SK-N-SH (cell line): Measurements from ENCODE around the gene CIBAR2. TPM values are rescaled to one million over a fixed set of nuclear protein-coding genes. Genes with fewer than 3 reads are reported as not detected.

Experiments
- CTCF ChIA-PET: fragments of 300-600, 350-600 bp; formaldehyde crosslinking; extraction: SDS; loops from one replicate; lab custom pipeline; 2021; lab: Yijun Ruan, JAX
- POLR2A ChIA-PET: fragments of 350-600 bp; sonication (Branson Sonifier 250); formaldehyde crosslinking; extraction: SDS; loops from one replicate; lab custom pipeline; 2020; ENCODE audit warnings: antibody characterized with exemption, inconsistent platforms; lab: Yijun Ruan, JAX
- DNase-seq: peaks from one replicate; pipeline ENCODE4 v3.0.0; 2012
- H2AFZ ChIP-seq: fragments of 200-600 bp; sonication (generic); 2 replicates; pipeline ENCODE4 v1.8.1; 2016; ENCODE audit warnings: antibody characterized with exemption, mild to moderate bottlenecking, low read depth
- H3F3A ChIP-seq: fragments of 200-600 bp; sonication (generic); replicated peaks from 2 replicates; pipeline ENCODE3; 2016; ENCODE audit warnings: antibody characterized with exemption, mild to moderate bottlenecking; ENCODE audit not compliant: insufficient read depth
- H3K27ac ChIP-seq, 2 experiments: fragments of 200-500 bp in 1 of 2; fragments of 200-600 bp in 1 of 2; sonication (Bioruptor generic) in 1 of 2; sonication (generic), shearing (Covaris generic) in 1 of 2; 2 replicates each; pipeline versions ENCODE4 v1.5.1 to v1.6.1; 2014 to 2016; ENCODE audit warnings: low read depth in 2 of 2, inconsistent platforms in 1 of 2, low read length in 1 of 2, mild to moderate bottlenecking in 1 of 2, mixed read lengths in 1 of 2
- H3K27me3 ChIP-seq: fragments of 200-600 bp; sonication (generic), shearing (Covaris generic); 2 replicates; pipeline ENCODE4 v1.6.1; 2016; ENCODE audit warnings: mixed run types; ENCODE audit not compliant: insufficient read depth
- H3K36me3 ChIP-seq, 2 experiments: fragments of 200-500 bp in 1 of 2; fragments of 200-600 bp in 1 of 2; sonication (Bioruptor generic) in 1 of 2; sonication (generic) in 1 of 2; replicated peaks in 1 of 2; 2 replicates each; pipeline versions ENCODE3 to v1.5.1; 2014 to 2016; ENCODE audit warnings: low read length in 1 of 2, mild to moderate bottlenecking in 1 of 2; ENCODE audit not compliant: insufficient read depth in 2 of 2, control insufficient read depth in 1 of 2
- H3K4me1 ChIP-seq, 2 experiments: fragments of 200-500 bp in 1 of 2; fragments of 200-600 bp in 1 of 2; sonication (Bioruptor generic) in 1 of 2; sonication (generic), shearing (Covaris generic) in 1 of 2; 2 replicates each; pipeline versions ENCODE4 v1.5.1 to v1.6.1; 2014 to 2016; ENCODE audit warnings: low read depth in 1 of 2, low read length in 1 of 2, mixed run types in 1 of 2; ENCODE audit not compliant: insufficient read depth in 2 of 2, control insufficient read depth in 1 of 2
- H3K4me2 ChIP-seq: fragments of 200-600 bp; sonication (generic), shearing (Covaris generic); 2 replicates; pipeline ENCODE4 v1.6.1; 2017; ENCODE audit warnings: mixed run types
- H3K4me3 ChIP-seq, 2 experiments: fragments of 200-500 bp in 1 of 2; fragments of 200-600 bp in 1 of 2; sonication (Bioruptor generic) in 1 of 2; sonication (generic), shearing (Covaris generic) in 1 of 2; 2 replicates each; pipeline versions ENCODE4 v1.5.1 to v1.8.1; 2014 to 2016; ENCODE audit warnings: low read depth in 2 of 2, inconsistent platforms in 1 of 2, low read length in 1 of 2, mild to moderate bottlenecking in 1 of 2, mixed read lengths in 1 of 2, moderate library complexity in 1 of 2
- H3K79me2 ChIP-seq: fragments of 200-600 bp; sonication (generic); 2 replicates; pipeline ENCODE4 v1.8.1; 2017; ENCODE audit warnings: mild to moderate bottlenecking; ENCODE audit not compliant: insufficient read depth
- H3K9ac ChIP-seq: fragments of 200-600 bp; sonication (generic); 2 replicates; pipeline ENCODE4 v1.6.1; 2017; ENCODE audit warnings: mixed run types
- H3K9me2 ChIP-seq: fragments of 200-600 bp; sonication (generic); 2 replicates; pipeline ENCODE4 v1.6.1; 2017; ENCODE audit warnings: mixed run types
- H3K9me3 ChIP-seq: fragments of 200-600 bp; sonication (generic); 2 replicates; pipeline ENCODE4 v1.6.1; 2017; ENCODE audit warnings: mixed run types, mild to moderate bottlenecking, moderate library complexity
- H4K20me1 ChIP-seq: fragments of 200-600 bp; sonication (generic); 2 replicates; pipeline ENCODE4 v1.6.1; 2017; ENCODE audit warnings: mild to moderate bottlenecking, mixed run types; ENCODE audit not compliant: insufficient read depth
- CHD2 ChIP-seq: fragments of 150-350 bp; IDR thresholded peaks from 2 replicates; pipeline ENCODE4 v1.6.1; 2018; ENCODE audit warnings: low read length; ENCODE audit not compliant: partially characterized antibody
- CTCF ChIP-seq: fragments of 200-600 bp; sonication (generic); IDR thresholded peaks from 2 replicates; pipeline ENCODE4 v1.6.1; 2017; ENCODE audit warnings: antibody characterized with exemption, mild to moderate bottlenecking, moderate library complexity
- EP300 ChIP-seq, 2 experiments: IDR thresholded peaks; 2 replicates each; pipeline versions ENCODE4 v1.4.0 to v1.6.1; 2012; ENCODE audit warnings: borderline replicate concordance in 1 of 2, low read depth in 1 of 2, low read length in 1 of 2
- GATA2 ChIP-seq: sonication (generic); formaldehyde crosslinking; IDR thresholded peaks from 2 replicates; pipeline ENCODE4 v1.5.0; 2020; ENCODE audit warnings: mild to moderate bottlenecking, missing genetic modification reagents
- IRF3 ChIP-seq: fragments of 150-350 bp; IDR thresholded peaks from 2 replicates; pipeline ENCODE4 v1.6.1; 2016; ENCODE audit warnings: mild to moderate bottlenecking, low read depth, low read length
- MAX ChIP-seq: IDR thresholded peaks from 2 replicates; pipeline ENCODE4 v1.4.0; 2012; ENCODE audit warnings: low read depth
- MEF2A ChIP-seq: IDR thresholded peaks from 2 replicates; pipeline ENCODE4 v1.4.0; 2012; ENCODE audit warnings: low read depth, borderline replicate concordance
- MXI1 ChIP-seq: IDR thresholded peaks from 2 replicates; pipeline ENCODE4 v1.6.1; 2012; ENCODE audit warnings: mild to moderate bottlenecking, low read depth, low read length, improper control_type of control experiment
- NFIC ChIP-seq: IDR thresholded peaks from 2 replicates; pipeline ENCODE4 v1.4.0; 2012; ENCODE audit warnings: borderline replicate concordance
- NRF1 ChIP-seq: IDR thresholded peaks from 2 replicates; pipeline ENCODE4 v1.6.1; 2012; ENCODE audit warnings: low read depth, mild to moderate bottlenecking, low read length
- PBX3 ChIP-seq: IDR thresholded peaks from 2 replicates; pipeline ENCODE4; 2012
- RFX5 ChIP-seq: IDR thresholded peaks from 2 replicates; pipeline ENCODE4 v1.6.1; 2012; ENCODE audit warnings: mild to moderate bottlenecking, improper control_type of control experiment, low read length
- RXRA ChIP-seq: IDR thresholded peaks from 2 replicates; pipeline ENCODE4 v1.4.0; 2012; ENCODE audit warnings: low read depth, mild to moderate bottlenecking, borderline replicate concordance
- SIN3A ChIP-seq: IDR thresholded peaks from 2 replicates; pipeline ENCODE4 v1.6.1; 2012; ENCODE audit warnings: low read depth, mild to moderate bottlenecking, low read length, moderate library complexity, borderline replicate concordance
- SMC3 ChIP-seq: IDR thresholded peaks from 2 replicates; pipeline ENCODE4 v1.6.1; 2012; ENCODE audit warnings: low read depth, low read length, improper control_type of control experiment
- TCF12 ChIP-seq: IDR thresholded peaks from 2 replicates; pipeline ENCODE4 v1.4.0; 2012
- USF1 ChIP-seq: IDR thresholded peaks from 2 replicates; pipeline ENCODE4 v1.4.0; 2012; ENCODE audit warnings: low read depth, borderline replicate concordance
- USF2 ChIP-seq: fragments of 150-350 bp; IDR thresholded peaks from 2 replicates; pipeline ENCODE4 v1.6.1; 2017; ENCODE audit warnings: antibody characterized with exemption, low read length, low read depth, borderline replicate concordance
- YY1 ChIP-seq: IDR thresholded peaks from 2 replicates; pipeline ENCODE4 v1.4.0; 2012; ENCODE audit warnings: low read depth, mild to moderate bottlenecking
- ZBTB33 ChIP-seq: IDR thresholded peaks from 2 replicates; pipeline ENCODE4 v1.4.0; 2012; ENCODE audit warnings: low read depth, borderline replicate concordance
- WGBS: methylation state at CpG from one replicate; pipeline ENCODE4 v1.1.6; 2017; ENCODE audit warnings: low lambda C conversion rate; 5-methylcytosine and 5-hydroxymethylcytosine counted together
- polyA plus RNA-seq, 3 experiments: library from polyadenylated mRNA; depleted of rRNA; stranded (reverse); fragments of >200 nt; gene quantifications; 2 replicates each; pipeline ENCODE4 v1.2.3, GENCODE V29; 2012

The CIBAR2 gene
- polyA plus RNA-seq, 1 of the 3 experiments (the other 2 are of a cell fraction): 0.15 TPM

- no peak overlapping the region for H3K4me2 ChIP-seq
- H2AFZ ChIP-seq: no peak overlapping the region
- H3K79me2 ChIP-seq: no peaks in the 10 kb centered on the region
- H3K4me3 ChIP-seq: no peak overlapping the region
- TF ChIP-seq SMC3 (no peak), GATA2 (CRISPR knock-in tag) (no peak), SIN3A (no peak), NFIC (no peak)
- 95% methylated on average over 8 of the region's 19 CpGs for WGBS
- no peaks in the 10 kb centered on the region for H3K9me2 ChIP-seq
- no peaks in the 10 kb centered on the region for H3K36me3 ChIP-seq
- no peaks in the 10 kb centered on the region for H3K27me3 ChIP-seq
- H3K4me1 ChIP-seq: peaks cover 0 to 11% of the 10 kb centered on the region in 2 experiments; a peak in 2 of 4 replicates
- POLR2A ChIA-PET: no interaction called here
- H3K9me3 ChIP-seq: no peaks in the 10 kb centered on the region
- H4K20me1 ChIP-seq: no peaks in the 10 kb centered on the region
- H3K27ac ChIP-seq: no peak overlapping the region
- no peaks in the 10 kb centered on the region for H3F3A ChIP-seq
- no peak for DNase-seq
- CTCF ChIA-PET: interaction anchor here (1.3 kb wide), 1 partner anchor 23 kb away, joined by 6 read pairs; no protein-coding TSS in a partner anchor
- H3K9ac ChIP-seq: no peak overlapping the region
Observed at GRCh38 chr16:85110105-85110504, 2.2 kb downstream of the CIBAR2 start.

- no peak overlapping the region for H3K9ac ChIP-seq
- no peak for DNase-seq
- 74% methylated on average over 7 of the region's 11 CpGs for WGBS
- H3K27me3 ChIP-seq: no peaks in the 10 kb centered on the region
- H3K27ac ChIP-seq: no peak overlapping the region
- ChIA-PET CTCF (no interaction called here), POLR2A (no interaction called here)
- no peaks in the 10 kb centered on the region for H3K79me2 ChIP-seq
- no peaks in the 10 kb centered on the region for H4K20me1 ChIP-seq
- H3K36me3 ChIP-seq: no peaks in the 10 kb centered on the region
- H2AFZ ChIP-seq: no peak overlapping the region
- H3K9me2 ChIP-seq: no peaks in the 10 kb centered on the region
- H3K4me2 ChIP-seq: no peak overlapping the region
- H3F3A ChIP-seq: no peaks in the 10 kb centered on the region
- peaks cover 0 to 5% of the 10 kb centered on the region in 2 experiments; a peak in 1 of 4 replicates for H3K4me1 ChIP-seq
- H3K9me3 ChIP-seq: no peaks in the 10 kb centered on the region
- H3K4me3 ChIP-seq: no peak overlapping the region
- TF ChIP-seq SMC3 (no peak), MAX (no peak), CHD2 (no peak), IRF3 (no peak), EP300 (IDR thresholded peaks at IDR 0.05; ENCODE audit: borderline replicate concordance in 1 of 2, low read depth in 1 of 2, low read length in 1 of 2) (no peak), MEF2A (no peak), YY1 (no peak), NRF1 (no peak), MXI1 (no peak), CTCF (no peak), RFX5 (no peak), USF2 (no peak), USF1 (no peak), SIN3A (no peak), TCF12 (no peak), PBX3 (no peak), RXRA (no peak), ZBTB33 (no peak), NFIC (no peak)
Observed at GRCh38 chr16:85107532-85107931, 4.7 kb downstream of the CIBAR2 start.
